GM12878 (cell line): ENCODE data around the gene MCTP2. TPM values are rescaled to one million over a fixed set of nuclear protein-coding genes. Genes with fewer than 3 reads are reported as not detected.

Source experiments
- ATAC-seq: fragments of 200-7000 bp; cut with Tn5 transposase; 3 replicates; pipeline ENCODE4 v1.9.1; 2020; ENCODE audit warnings: mild to moderate bottlenecking, moderate library complexity
- BruUV-seq: library from RNA; stranded (reverse); fragments of 400-500 nt; replicated peaks from 2 replicates; lab custom pipeline; 2021; lab: Mats Ljungman, UMichigan
- CTCF ChIA-PET: fragments of 300-600 bp; sonication (Branson Sonifier 250); formaldehyde crosslinking; extraction: SDS; loops from one replicate; lab custom pipeline; 2021; ENCODE audit warnings: inconsistent platforms; lab: Yijun Ruan, JAX
- POLR2A ChIA-PET: fragments of 350-600 bp; formaldehyde crosslinking; extraction: SDS; loops from one replicate; lab custom pipeline; 2021; ENCODE audit warnings: inconsistent platforms; lab: Charles Lee
- RAD21 ChIA-PET: fragments of 300-600 bp; sonication (Branson Sonifier 250); formaldehyde crosslinking; loops from one replicate; lab custom pipeline; 2023; ENCODE audit warnings: antibody characterized with exemption; ENCODE audit not compliant: unreplicated experiment; lab: Charles Lee
- SMC1A ChIA-PET: fragments of 300-600 bp; sonication (Branson Sonifier 250); formaldehyde crosslinking; loops from one replicate; lab custom pipeline; 2023; ENCODE audit not compliant: unreplicated experiment, uncharacterized antibody; lab: Charles Lee
- DNase-seq: peaks from one replicate; pipeline ENCODE4 v3.0.0-alpha.2; 2011; ENCODE audit warnings: low read depth, low spot score
- FAIRE-seq: peaks from 3 replicates; lab custom pipeline; 2011; peaks lifted over from hg19 to GRCh38; lab: Jason Lieb, UNC
- H2AFZ ChIP-seq: 2 replicates; pipeline ENCODE4 v1.6.0; 2011; ENCODE audit warnings: low read depth, low read length, control low read depth; ENCODE audit not compliant: control insufficient read depth
- H3K27ac ChIP-seq: 2 replicates; pipeline ENCODE4 v1.5.1; 2011; ENCODE audit warnings: control low read depth; ENCODE audit not compliant: control insufficient read depth, insufficient read depth
- H3K27me3 ChIP-seq, 2 experiments: replicated peaks in 1 of 2; 2 replicates each; pipeline versions ENCODE4 v1.6.0 to v1.6.1; 2011; ENCODE audit warnings: low read length in 1 of 2; ENCODE audit not compliant: control insufficient read depth in 2 of 2, insufficient read depth in 2 of 2
- H3K36me3 ChIP-seq, 2 experiments: 2 replicates each; pipeline ENCODE4 v1.5.1; 2011; ENCODE audit warnings: low read length in 1 of 2; ENCODE audit not compliant: control insufficient read depth in 2 of 2, insufficient read depth in 2 of 2
- H3K4me1 ChIP-seq: 2 replicates; pipeline ENCODE4 v1.6.1; 2011; ENCODE audit warnings: mild to moderate bottlenecking, low read length, moderate library complexity, mixed read lengths; ENCODE audit not compliant: control insufficient read depth, insufficient read depth
- H3K4me2 ChIP-seq: 2 replicates; pipeline ENCODE4 v1.6.0; 2011; ENCODE audit warnings: control low read depth; ENCODE audit not compliant: control insufficient read depth, insufficient read depth
- H3K4me3 ChIP-seq: fragments of 200-600 bp; sonication (generic); 2 replicates; pipeline ENCODE4 v1.5.1; 2016
- H3K79me2 ChIP-seq: 2 replicates; pipeline ENCODE4 v1.6.0; 2011; ENCODE audit warnings: low read length; ENCODE audit not compliant: control insufficient read depth, insufficient read depth
- H3K9ac ChIP-seq: 2 replicates; pipeline ENCODE4 v1.8.0; 2011; ENCODE audit warnings: low read length, control low read depth, mixed read lengths; ENCODE audit not compliant: control insufficient read depth, insufficient read depth
- H3K9me3 ChIP-seq: replicated peaks from 3 replicates; pipeline ENCODE4 v1.5.1; 2011; ENCODE audit warnings: mild to moderate bottlenecking, low read length; ENCODE audit not compliant: control insufficient read depth, insufficient read depth
- H4K20me1 ChIP-seq: 2 replicates; pipeline ENCODE4 v1.6.0; 2011; ENCODE audit not compliant: control insufficient read depth, insufficient read depth
- BRCA1 ChIP-seq: IDR thresholded peaks from 2 replicates; pipeline ENCODE4 v1.6.1; 2011; ENCODE audit warnings: low read depth, low read length, improper control_type of control experiment
- CBX3 ChIP-seq: fragments of 200-600 bp; sonication (generic); IDR thresholded peaks from 2 replicates; pipeline ENCODE4 v1.6.1; 2016; ENCODE audit warnings: low read depth, borderline replicate concordance
- CTCF ChIP-seq, 3 experiments: IDR thresholded peaks in 2 of 3; conservative IDR thresholded peaks in 1 of 3; 2 replicates each; pipeline ENCODE4 v1.5.1; 2011; ENCODE audit warnings: low read depth in 3 of 3, low read length in 3 of 3, mild to moderate bottlenecking in 3 of 3, control low read depth in 2 of 3, moderate library complexity in 2 of 3, inconsistent platforms in 1 of 3, mixed read lengths in 1 of 3; ENCODE audit not compliant: control insufficient read depth in 2 of 3, insufficient read depth in 1 of 3; ENCODE audit errors: extremely low read depth in 1 of 3
- NFYB ChIP-seq: IDR thresholded peaks from 2 replicates; pipeline ENCODE4 v1.6.1; 2011; ENCODE audit warnings: low read depth, mild to moderate bottlenecking, low read length, improper control_type of control experiment, moderate library complexity; ENCODE audit not compliant: insufficient read depth
- NR2F1 ChIP-seq: fragments of 450-650 bp; conservative IDR thresholded peaks from 2 replicates; pipeline ENCODE4 v1.6.1; 2017; ENCODE audit warnings: mild to moderate bottlenecking
- TAF1 ChIP-seq: IDR thresholded peaks from 2 replicates; pipeline ENCODE4 v1.6.1; 2011; ENCODE audit warnings: mild to moderate bottlenecking, low read depth, low read length, borderline replicate concordance
- TCF12 ChIP-seq: IDR thresholded peaks from 2 replicates; pipeline ENCODE4 v1.6.1; 2011; ENCODE audit warnings: low read depth, mild to moderate bottlenecking, low read length
- YBX1 ChIP-seq: fragments of 450-650 bp; IDR thresholded peaks from 2 replicates; pipeline ENCODE4 v1.6.1; 2016; ENCODE audit warnings: antibody characterized with exemption
- whole genome bisulfite sequencing: methylation state at CpG from one replicate; pipeline ENCODE4 v1.1.6; 2016; ENCODE audit warnings: low lambda C conversion rate; ENCODE audit not compliant: insufficient replicate concordance, insufficient coverage; ENCODE audit errors: missing lambda C conversion rate; 5-methylcytosine and 5-hydroxymethylcytosine counted together
- in situ Hi-C: fragments of 300-500 bp; cut with MboI; formaldehyde crosslinking; loops from 9 replicates; pipeline ENCODE4 v1.14.3; 2018; ENCODE audit warnings: mixed read lengths
- intact Hi-C: fragments of 100-400 bp; cut with micrococcal nuclease; formaldehyde crosslinking; loops from one replicate; pipeline ENCODE4 v1.14.2; 2022; ENCODE audit not compliant: unreplicated experiment
- polyA plus RNA-seq, 11 experiments: library from polyadenylated mRNA; depleted of rRNA in 4 of 11; unstranded in 6 of 11; stranded (reverse) in 5 of 11; fragments of >200 nt; fragmentation: Nextera tagmentation in 4 of 11; fragmentation: Illumina TruSeq in 1 of 11; extraction: Ambion mirVana in 4 of 11; extraction: Trizol in 1 of 11; gene quantifications; 1 replicate in 1 of 11; 2 replicates in 10 of 11; pipeline versions ENCODE4 v1.2.1 to v1.2.3, GENCODE V29; 2011 to 2016; ENCODE audit warnings: inconsistent platforms in 2 of 11, missing spikeins in 2 of 11, low read depth in 1 of 11
- total RNA-seq, 4 experiments: library from RNA; depleted of rRNA in 3 of 4; stranded (reverse); fragments of >200 nt in 3 of 4; fragmentation: Illumina TruSeq in 1 of 4; extraction: Trizol in 1 of 4; gene quantifications; 2 replicates each; pipeline versions ENCODE4 v1.2.1 to v1.2.3, GENCODE V29; 2013 to 2021
- TF ChIP-seq, protein P1 (sequence below): IDR thresholded peaks from 2 replicates; pipeline ENCODE4 v1.6.1; 2012; ENCODE audit warnings: mild to moderate bottlenecking, low read depth, low read length

MCTP2 gene
- total and polyA plus RNA-seq, 10 of the 15 experiments (the other 5 are each of a cell fraction or from before 2014, with no cell fraction given) = 0.24 to 48.5 (median 0.88) TPM

- in situ Hi-C loops (no loop called here), intact Hi-C loops (no loop called here)
- Histone ChIP-seq H4K20me1 (no peaks in the 10 kb centered on the region), H3K27ac (no peak overlapping the region), H3K27me3 (no peaks in the 10 kb centered on the region), H3K79me2 (no peaks in the 10 kb centered on the region), H3K9ac (no peak overlapping the region), H3K36me3 (no peaks in the 10 kb centered on the region), H3K4me1 (peaks cover 4% of the 10 kb centered on the region; the same call in 1 of the 2 replicates), H3K9me3 (no peaks in the 10 kb centered on the region), H2AFZ (no peak overlapping the region), H3K4me2 (no peak overlapping the region), H3K4me3 (no peak overlapping the region)
- SMC1A ChIA-PET = interaction anchor here (0.9 kb wide), 1 partner anchor 10 kb away, joined by 3 read pairs; no protein-coding TSS in a partner anchor
- ATAC-seq (no peak), DNase-seq (no peak), FAIRE-seq (no peak)
- POLR2A ChIA-PET = no interaction called here
- CTCF ChIA-PET = interaction anchor here (1.3 kb wide), 1 partner anchor 20 kb away, joined by 4 read pairs; no protein-coding TSS in a partner anchor
- no peak for TF ChIP-seq CTCF (IDR thresholded peaks at IDR 0.05 in 2 of 3, conservative IDR thresholded peaks at IDR 0.05 in 1 of 3; ENCODE audit: control insufficient read depth in 2 of 3, extremely low read depth in 1 of 3, insufficient read depth in 1 of 3, low read depth in 3 of 3, low read length in 3 of 3)
- TF ChIP-seq NFYB = no peak
- TF ChIP-seq TCF12 = no peak
- no peak for TF ChIP-seq YBX1
- TF ChIP-seq NR2F1 = no peak
- no peak for TF ChIP-seq CBX3
- no peak for TF ChIP-seq TAF1
- TF ChIP-seq BRCA1 = no peak
- TF ChIP-seq, protein P1, sequence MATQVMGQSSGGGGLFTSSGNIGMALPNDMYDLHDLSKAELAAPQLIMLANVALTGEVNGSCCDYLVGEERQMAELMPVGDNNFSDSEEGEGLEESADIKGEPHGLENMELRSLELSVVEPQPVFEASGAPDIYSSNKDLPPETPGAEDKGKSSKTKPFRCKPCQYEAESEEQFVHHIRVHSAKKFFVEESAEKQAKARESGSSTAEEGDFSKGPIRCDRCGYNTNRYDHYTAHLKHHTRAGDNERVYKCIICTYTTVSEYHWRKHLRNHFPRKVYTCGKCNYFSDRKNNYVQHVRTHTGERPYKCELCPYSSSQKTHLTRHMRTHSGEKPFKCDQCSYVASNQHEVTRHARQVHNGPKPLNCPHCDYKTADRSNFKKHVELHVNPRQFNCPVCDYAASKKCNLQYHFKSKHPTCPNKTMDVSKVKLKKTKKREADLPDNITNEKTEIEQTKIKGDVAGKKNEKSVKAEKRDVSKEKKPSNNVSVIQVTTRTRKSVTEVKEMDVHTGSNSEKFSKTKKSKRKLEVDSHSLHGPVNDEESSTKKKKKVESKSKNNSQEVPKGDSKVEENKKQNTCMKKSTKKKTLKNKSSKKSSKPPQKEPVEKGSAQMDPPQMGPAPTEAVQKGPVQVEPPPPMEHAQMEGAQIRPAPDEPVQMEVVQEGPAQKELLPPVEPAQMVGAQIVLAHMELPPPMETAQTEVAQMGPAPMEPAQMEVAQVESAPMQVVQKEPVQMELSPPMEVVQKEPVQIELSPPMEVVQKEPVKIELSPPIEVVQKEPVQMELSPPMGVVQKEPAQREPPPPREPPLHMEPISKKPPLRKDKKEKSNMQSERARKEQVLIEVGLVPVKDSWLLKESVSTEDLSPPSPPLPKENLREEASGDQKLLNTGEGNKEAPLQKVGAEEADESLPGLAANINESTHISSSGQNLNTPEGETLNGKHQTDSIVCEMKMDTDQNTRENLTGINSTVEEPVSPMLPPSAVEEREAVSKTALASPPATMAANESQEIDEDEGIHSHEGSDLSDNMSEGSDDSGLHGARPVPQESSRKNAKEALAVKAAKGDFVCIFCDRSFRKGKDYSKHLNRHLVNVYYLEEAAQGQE = no peak
- no TSS peak for BruUV-seq
- WGBS = 25% methylated on average over 7 of the region's 7 CpGs
- RAD21 ChIA-PET = no interaction called here
These were observed 155.0 kb downstream of the MCTP2 start for GRCh38 chr15:94386351-94386750.
